Right lobe of liver (tissue), 6 donors: Measurements from ENCODE around the gene TXNDC9. TPM values are rescaled to one million over a fixed set of nuclear protein-coding genes. Genes with fewer than 3 reads are reported as not detected.
A peak's percentile ranks its signal among the peaks of the same experiment; 100 is the strongest.
"Not testable (repeated sequence)": the region's sequence is repeated elsewhere in the genome, so short reads cannot be mapped to it uniquely, and the experiment has no call there.

Experiments
- ATAC-seq, 4 donors: fragments of 200-7000 bp; cut with Tn5 transposase; one replicate each; pipeline ENCODE4 v1.9.1; 2020; ENCODE audit warnings: mild to moderate bottlenecking in 4 of 4, moderate library complexity in 4 of 4
- DNase-seq, 3 donors: peaks; one replicate each; pipeline ENCODE4 v3.0.0-alpha.2; 2020
- H3K27ac ChIP-seq, 3 donors: fragments of 200-600 bp; one replicate each; pipeline ENCODE4 v1.8.0; 2022
- H3K27me3 ChIP-seq, 2 donors: fragments of 200-600 bp; one replicate each; pipeline ENCODE4 v1.8.0; 2022
- H3K36me3 ChIP-seq, 4 donors: fragments of 200-600 bp; sonication (generic) in 1 of 4; one replicate each; pipeline versions ENCODE4 v1.5.1 to v1.8.0; 2017 to 2022; ENCODE audit warnings: control low read depth in 1 of 4
- H3K4me1 ChIP-seq, 4 donors: fragments of 200-600 bp; sonication (generic) in 1 of 4; one replicate each; pipeline versions ENCODE4 v1.5.1 to v1.8.0; 2017 to 2022; ENCODE audit warnings: control low read depth in 1 of 4
- H3K4me3 ChIP-seq, 3 donors: fragments of 200-600 bp; one replicate each; pipeline ENCODE4 v1.8.0; 2022
- H3K9me3 ChIP-seq, 4 donors: fragments of 200-600 bp; sonication (generic) in 1 of 4; one replicate each; pipeline versions ENCODE4 v1.5.1 to v1.8.0; 2017 to 2022; ENCODE audit warnings: control low read depth in 1 of 4
- CTCF ChIP-seq, 4 donors: fragments of 200-600 bp in 3 of 4; fragments of 450-650 bp in 1 of 4; IDR thresholded peaks; one replicate each; pipeline versions ENCODE4 v1.5.1 to v1.8.0; 2016 to 2022; ENCODE audit warnings: antibody characterized with exemption in 4 of 4, mild to moderate bottlenecking in 2 of 4
- POLR2A ChIP-seq: fragments of 450-650 bp; IDR thresholded peaks from one replicate; pipeline ENCODE4 v1.6.1; 2017; ENCODE audit warnings: antibody characterized with exemption, mild to moderate bottlenecking
- WGBS: methylation state at CpG from one replicate; pipeline ENCODE4 v1.1.6; 2018; ENCODE audit warnings: low coverage, low lambda C conversion rate; ENCODE audit not compliant: insufficient coverage; ENCODE audit errors: missing lambda C conversion rate; 5-methylcytosine and 5-hydroxymethylcytosine counted together
- intact Hi-C, 2 donors: fragments of 100-400 bp; cut with DNase I; formaldehyde crosslinking; loops; one replicate each; pipeline versions ENCODE4 v1.11.2 to v1.14.1; 2022
- total RNA-seq, 6 experiments: library from RNA; depleted of rRNA in 2 of 6; stranded (reverse); fragments of >200 nt in 2 of 6; fragmentation: NEBNext Ultra II Directional in 3 of 6; extraction: Animal tissue kit (Norgen Biotek cat#: 25700) in 3 of 6; gene quantifications; one replicate each; pipeline versions ENCODE4 v1.1.0 to v1.2.4, GENCODE V29; 2016 to 2023
- donor health status: DM: no; HTN: yes; CAD: no.
- donor health status: DM: no; HTN: no; CAD: no.
- donor health status: DM: no; HTN: no; CAD: no.
- donor health status: DM: no; HTN: yes; CAD: no.
- donor health status: DM: no; HTN: yes; CAD: no.

TXNDC9 gene
- total RNA-seq, 6 experiments from 2014 or later = 10.9 to 33.1 (median 14.1) TPM

- WGBS = under 1% methylated on average over 51 of the region's 87 CpGs
- Histone ChIP-seq H3K36me3 (peaks cover 0 to 6% (median 0%) of the 10 kb centered on the region in 4 donors), H3K4me3 (peak within 1 kb of the TSS; percentile 76 to 96 (median 90)), H3K27me3 (no peaks in the 10 kb centered on the region), H3K9me3 (no peaks in the 10 kb centered on the region), H3K4me1 (peaks cover 0 to 35% (median 12%) of the 10 kb centered on the region in 4 donors), H3K27ac (peak within 1 kb of the TSS; percentile 74 to 82 (median 78))
- TF ChIP-seq CTCF (IDR thresholded peaks at IDR 0.05) = peak; percentile 41 to 85 (median 76)
- TF ChIP-seq POLR2A = peak; percentile 71
- ATAC-seq (peak; percentile 86 to 90 (median 87)), DNase-seq (peak; percentile 98)
- intact Hi-C loops = no loop called here
Measured at GRCh38 chr2:99337113-99338028, 1.2 kb upstream of the TXNDC9 start, which contains the start of gene EIF5B. Gene EIF5B, plus strand, starts transcription at chr2:99337389. Its CDS starts 166 bp downstream, at chr2:99337555.

- Histone ChIP-seq H3K4me3 (peak overlapping the region; percentile 76 to 96 (median 90)), H3K27me3 (no peaks in the 10 kb centered on the region), H3K9me3 (no peaks in the 10 kb centered on the region), H3K4me1 (peaks cover 0 to 35% (median 12%) of the 10 kb centered on the region in 4 donors), H3K27ac (peak overlapping the region; percentile 74 to 82 (median 78)), H3K36me3 (peaks cover 0 to 12% (median 1%) of the 10 kb centered on the region in 4 donors)
- DNase-seq (no peak), ATAC-seq (peak in 1 of 4 donors; percentile 0)
- TF ChIP-seq CTCF (IDR thresholded peaks at IDR 0.05) (no peak), POLR2A (no peak)
- intact Hi-C loops = no loop called here
- WGBS = 0% methylated on average over 8 of the region's 8 CpGs
Measured at GRCh38 chr2:99336804-99337112, 625 bp upstream of the TXNDC9 start.

- WGBS = 88% methylated on average over 5 of the region's 5 CpGs
- DNase-seq = no peak
- H3K4me1 ChIP-seq = no peaks in the 10 kb centered on the region
- TF ChIP-seq CTCF (IDR thresholded peaks at IDR 0.05) (no peak), POLR2A (no peak)
- intact Hi-C loops = loop anchor here in 1 of 2 donors (10.0 kb wide), 1 partner anchor 169 kb away; the partner anchor contains the start of gene REV1
- no peak overlapping the region for H3K4me3 ChIP-seq
- H3K27ac ChIP-seq = no peak overlapping the region
- H3K36me3 ChIP-seq = peaks cover 8 to 83% (median 35%) of the 10 kb centered on the region in 4 donors
- no peak for ATAC-seq
- no peaks in the 10 kb centered on the region for H3K27me3 ChIP-seq
- no peaks in the 10 kb centered on the region for H3K9me3 ChIP-seq
Measured at GRCh38 chr2:99325384-99325783, 10.7 kb downstream of the TXNDC9 start.

GRCh38 chr2:99317873-99318200 is 18.3 kb downstream of the TXNDC9 start:
- WGBS = 95% methylated on average over 5 of the region's 7 CpGs
- peaks cover 0 to 36% (median 17%) of the 10 kb centered on the region in 4 donors for H3K36me3 ChIP-seq
- H3K4me1 ChIP-seq, intact Hi-C loops, DNase-seq, H3K27me3 ChIP-seq, ATAC-seq, H3K4me3 ChIP-seq, H3K9me3 ChIP-seq, H3K27ac ChIP-seq: not testable (repeated sequence)

- WGBS = 90% methylated on average over 8 of the region's 9 CpGs
- no peak overlapping the region for H3K4me3 ChIP-seq
- peaks cover 0 to 31% (median 17%) of the 10 kb centered on the region in 4 donors for H3K36me3 ChIP-seq
- no peaks in the 10 kb centered on the region for H3K27me3 ChIP-seq
- H3K9me3 ChIP-seq = peaks cover 0 to 2% (median 0%) of the 10 kb centered on the region in 4 donors
- DNase-seq (no peak), ATAC-seq (no peak)
- H3K27ac ChIP-seq = no peak overlapping the region
- TF ChIP-seq POLR2A = no peak
- no peak for TF ChIP-seq CTCF (IDR thresholded peaks at IDR 0.05)
- intact Hi-C loops = no loop called here
- H3K4me1 ChIP-seq = no peaks in the 10 kb centered on the region
Measured at GRCh38 chr2:99317161-99317872, 18.8 kb downstream of the TXNDC9 start.

GRCh38 chr2:99301097-99301496 is 35.0 kb downstream of the TXNDC9 start, which contains the start of gene LYG1:
Gene LYG1, minus strand, starts transcription at chr2:99301197. Its CDS starts 5,527 bp downstream, at chr2:99295670.
- H3K9me3 ChIP-seq, intact Hi-C loops, ATAC-seq, H3K27me3 ChIP-seq, DNase-seq, H3K4me1 ChIP-seq, H3K27ac ChIP-seq, H3K4me3 ChIP-seq, H3K36me3 ChIP-seq: not testable (repeated sequence)
- 83% methylated on average over 2 of the region's 2 CpGs for WGBS
